ENCODE data around the gene VPS8. TPM values are rescaled to one million over a fixed set of nuclear protein-coding genes. Genes with fewer than 3 reads are reported as not detected.

Gene VPS8
- total and polyA plus RNA-seq, 2 of the 13 experiments (the other 11 are each of a cell fraction or from before 2014, with no cell fraction given) = 14.2 to 35.1 TPM

- TF ChIP-seq ZNF407 (CRISPR knock-in tag; IDR thresholded peaks at IDR 0.05; ENCODE audit: not compliant biosample characterization) (no peak), WIZ (CRISPR knock-in tag; IDR thresholded peaks at IDR 0.05) (no peak), ZFY (CRISPR knock-in tag; IDR thresholded peaks at IDR 0.05) (no peak), ZNF232 (CRISPR knock-in tag; IDR thresholded peaks at IDR 0.05; ENCODE audit: borderline replicate concordance) (no peak), PAF1 (CRISPR knock-in tag; IDR thresholded peaks at IDR 0.05) (no peak), UBTF (CRISPR knock-in tag; IDR thresholded peaks at IDR 0.05) (no peak), ZNF501 (CRISPR knock-in tag; IDR thresholded peaks at IDR 0.05) (no peak), ZBTB44 (CRISPR knock-in tag; IDR thresholded peaks at IDR 0.05) (no peak), PHF8 (CRISPR knock-in tag; IDR thresholded peaks at IDR 0.05) (no peak), ATF3 (CRISPR knock-in tag; IDR thresholded peaks at IDR 0.05) (no peak), MXI1 (IDR thresholded peaks at IDR 0.05; ENCODE audit: borderline replicate concordance, low read depth, low read length) (no peak), ZSCAN5A (CRISPR knock-in tag; IDR thresholded peaks at IDR 0.05; ENCODE audit: borderline replicate concordance) (no peak), ZKSCAN8 (CRISPR knock-in tag; IDR thresholded peaks at IDR 0.05; ENCODE audit: borderline replicate concordance) (no peak)
These were observed 12.0 kb downstream of the VPS8 start (continued) for GRCh38 chr3:184823990-184824389.

All from HepG2 (cell line).